WTC11 (cell line): ENCODE results near the gene CLN3. TPM values are rescaled to one million over a fixed set of nuclear protein-coding genes. Genes with fewer than 3 reads are reported as not detected.

Experiments used
- ATAC-seq: fragments of 200-7000 bp; cut with Tn5 transposase; 2 replicates; pipeline ENCODE4 v1.10.0; 2021; ENCODE audit warnings: mild to moderate bottlenecking, moderate library complexity
- CTCF ChIA-PET: fragments of 300-600 bp; sonication (Branson Sonifier 250); formaldehyde crosslinking; loops from one replicate; lab custom pipeline; 2021; ENCODE audit warnings: antibody characterized with exemption; lab: Charles Lee
- POLR2A ChIA-PET: fragments of 350-600 bp; sonication (Branson Sonifier 250); formaldehyde crosslinking; loops from one replicate; lab custom pipeline; 2021; ENCODE audit warnings: antibody characterized with exemption; lab: Charles Lee
- DNase-seq: peaks from one replicate; pipeline ENCODE4 v3.0.0; 2021; ENCODE audit warnings: low spot score
- H3K27ac Mint-ChIP-seq: 2 replicates; pipeline ENCODE4 v1.8.0; 2021; ENCODE audit warnings: mixed read lengths
- H3K27me3 Mint-ChIP-seq: 2 replicates; pipeline ENCODE4 v1.8.0; 2021; ENCODE audit warnings: low read depth, mild to moderate bottlenecking, moderate library complexity, mixed read lengths
- H3K36me3 Mint-ChIP-seq: 2 replicates; pipeline ENCODE4 v1.8.0; 2021; ENCODE audit warnings: mixed read lengths
- H3K4me1 Mint-ChIP-seq: 2 replicates; pipeline ENCODE4 v1.8.0; 2022; ENCODE audit warnings: mixed read lengths
- H3K4me3 Mint-ChIP-seq: 2 replicates; pipeline ENCODE4 v1.8.0; 2021; ENCODE audit warnings: mild to moderate bottlenecking, moderate library complexity, mixed read lengths
- H3K9me3 Mint-ChIP-seq: 2 replicates; pipeline ENCODE4 v1.8.0; 2021; ENCODE audit warnings: mixed read lengths
- CDX4 ChIP-seq: fragments of 250-450 bp; sonication (Bioruptor Pico); IDR thresholded peaks from 2 replicates; pipeline ENCODE4 v1.9.0; 2021; ENCODE audit warnings: moderate library complexity, mild to moderate bottlenecking, inconsistent platforms, borderline replicate concordance
- CREM ChIP-seq: sonication (generic); formaldehyde crosslinking; IDR thresholded peaks from 2 replicates; pipeline ENCODE4 v1.8.1; 2022; ENCODE audit warnings: mild to moderate bottlenecking, missing genetic modification reagents, moderate library complexity
- E2F1 ChIP-seq: sonication (generic); formaldehyde crosslinking; IDR thresholded peaks from 2 replicates; pipeline ENCODE4 v1.8.0; 2022; ENCODE audit warnings: mild to moderate bottlenecking, missing genetic modification reagents
- ELF4 ChIP-seq: sonication (generic); formaldehyde crosslinking; IDR thresholded peaks from 2 replicates; pipeline ENCODE4 v1.8.1; 2022; ENCODE audit warnings: low read depth, mild to moderate bottlenecking, moderate library complexity, missing genetic modification reagents
- ETV6 ChIP-seq: sonication (generic); formaldehyde crosslinking; IDR thresholded peaks from 2 replicates; pipeline ENCODE4 v1.8.1; 2022; ENCODE audit warnings: mild to moderate bottlenecking, missing genetic modification reagents
- GABPB1 ChIP-seq: sonication (generic); formaldehyde crosslinking; IDR thresholded peaks from 2 replicates; pipeline ENCODE4 v1.8.1; 2023; ENCODE audit warnings: mild to moderate bottlenecking, missing genetic modification reagents
- GRHL2 ChIP-seq: fragments of 250-450 bp; sonication (Bioruptor Pico); IDR thresholded peaks from 2 replicates; pipeline ENCODE4 v1.8.0; 2022; ENCODE audit warnings: mild to moderate bottlenecking, moderate library complexity; ENCODE audit not compliant: insufficient replicate concordance, severe bottlenecking
- JAZF1 ChIP-seq: fragments of 250-450 bp; sonication (Bioruptor Pico); IDR thresholded peaks from 2 replicates; pipeline ENCODE4 v1.9.0; 2021; ENCODE audit warnings: moderate library complexity, mild to moderate bottlenecking, inconsistent platforms
- JUN ChIP-seq: sonication (generic); formaldehyde crosslinking; IDR thresholded peaks from 2 replicates; pipeline ENCODE4 v1.8.0; 2023; ENCODE audit warnings: mild to moderate bottlenecking, missing genetic modification reagents
- KAT7 ChIP-seq: sonication (generic); formaldehyde crosslinking; IDR thresholded peaks from 2 replicates; pipeline ENCODE4 v1.8.1; 2023; ENCODE audit warnings: missing genetic modification reagents, mild to moderate bottlenecking, borderline replicate concordance
- MAX ChIP-seq: sonication (generic); formaldehyde crosslinking; IDR thresholded peaks from 2 replicates; pipeline ENCODE4 v1.8.0; 2022; ENCODE audit warnings: mild to moderate bottlenecking, missing genetic modification reagents
- PRDM15 ChIP-seq: sonication (generic); formaldehyde crosslinking; IDR thresholded peaks from 2 replicates; pipeline ENCODE4 v1.8.0; 2022; ENCODE audit warnings: missing genetic modification reagents
- RORB ChIP-seq: fragments of 250-450 bp; sonication (Bioruptor Pico); IDR thresholded peaks from 2 replicates; pipeline ENCODE4 v1.9.0; 2021; ENCODE audit warnings: mild to moderate bottlenecking
- SP1 ChIP-seq: sonication (generic); formaldehyde crosslinking; conservative IDR thresholded peaks from 2 replicates; pipeline ENCODE4 v1.8.1; 2022; ENCODE audit warnings: missing genetic modification reagents
- TCF7 ChIP-seq: sonication (generic); formaldehyde crosslinking; IDR thresholded peaks from 2 replicates; pipeline ENCODE4 v1.8.0; 2022; ENCODE audit warnings: mild to moderate bottlenecking, low read depth, missing genetic modification reagents, moderate library complexity
- TP53 ChIP-seq: sonication (generic); formaldehyde crosslinking; IDR thresholded peaks from 2 replicates; pipeline ENCODE4 v1.8.1; 2023; ENCODE audit warnings: mild to moderate bottlenecking, missing genetic modification reagents
- ZBTB21 ChIP-seq: sonication (generic); formaldehyde crosslinking; IDR thresholded peaks from 2 replicates; pipeline ENCODE4 v1.8.1; 2023; ENCODE audit warnings: mild to moderate bottlenecking, missing genetic modification reagents, borderline replicate concordance
- ZNF317 ChIP-seq: sonication (generic); formaldehyde crosslinking; IDR thresholded peaks from 2 replicates; pipeline ENCODE4 v1.8.1; 2023; ENCODE audit warnings: low read depth, mild to moderate bottlenecking, moderate library complexity, missing genetic modification reagents, borderline replicate concordance
- ZNF396 ChIP-seq: fragments of 250-450 bp; sonication (Bioruptor Pico); IDR thresholded peaks from 2 replicates; pipeline ENCODE4 v1.8.0; 2021; ENCODE audit warnings: mild to moderate bottlenecking, moderate library complexity, borderline replicate concordance
- total RNA-seq: library from RNA; stranded (reverse); gene quantifications from 3 replicates; pipeline ENCODE4 v1.2.3, GENCODE V29; 2021
- TF ChIP-seq, protein P1 (sequence below): sonication (generic); formaldehyde crosslinking; IDR thresholded peaks from 2 replicates; pipeline ENCODE4 v1.8.1; 2023; ENCODE audit warnings: mild to moderate bottlenecking, moderate library complexity, missing genetic modification reagents
- TF ChIP-seq, protein P2 (sequence below): sonication (generic); formaldehyde crosslinking; IDR thresholded peaks from 2 replicates; pipeline ENCODE4 v1.8.1; 2022; ENCODE audit warnings: mild to moderate bottlenecking, moderate library complexity, missing genetic modification reagents
- TF ChIP-seq, protein P3 (sequence below): sonication (generic); formaldehyde crosslinking; IDR thresholded peaks from 2 replicates; pipeline ENCODE4 v1.8.1; 2023; ENCODE audit warnings: mild to moderate bottlenecking, missing genetic modification reagents

The CLN3 gene
- total RNA-seq, 1 experiment from 2014 or later, result 23.9 TPM

GRCh38 chr16:28478506-28479180 is 13.2 kb downstream of the CLN3 start (continued):
- TF ChIP-seq GRHL2 (CRISPR knock-in tag) (no peak), KAT7 (CRISPR knock-in tag) (no peak)
- TF ChIP-seq, protein P1, sequence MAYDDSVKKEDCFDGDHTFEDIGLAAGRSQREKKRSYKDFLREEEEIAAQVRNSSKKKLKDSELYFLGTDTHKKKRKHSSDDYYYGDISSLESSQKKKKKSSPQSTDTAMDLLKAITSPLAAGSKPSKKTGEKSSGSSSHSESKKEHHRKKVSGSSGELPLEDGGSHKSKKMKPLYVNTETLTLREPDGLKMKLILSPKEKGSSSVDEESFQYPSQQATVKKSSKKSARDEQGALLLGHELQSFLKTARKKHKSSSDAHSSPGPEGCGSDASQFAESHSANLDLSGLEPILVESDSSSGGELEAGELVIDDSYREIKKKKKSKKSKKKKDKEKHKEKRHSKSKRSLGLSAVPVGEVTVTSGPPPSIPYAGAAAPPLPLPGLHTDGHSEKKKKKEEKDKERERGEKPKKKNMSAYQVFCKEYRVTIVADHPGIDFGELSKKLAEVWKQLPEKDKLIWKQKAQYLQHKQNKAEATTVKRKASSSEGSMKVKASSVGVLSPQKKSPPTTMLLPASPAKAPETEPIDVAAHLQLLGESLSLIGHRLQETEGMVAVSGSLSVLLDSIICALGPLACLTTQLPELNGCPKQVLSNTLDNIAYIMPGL (CRISPR knock-in tag), result no peak

- Mint-ChIP-seq H3K27ac (no peak overlapping the region), H3K27me3 (no peaks in the 10 kb centered on the region), H3K9me3 (no peaks in the 10 kb centered on the region), H3K4me3 (no peak overlapping the region), H3K36me3 (peaks cover 6% of the 10 kb centered on the region), H3K4me1 (no peaks in the 10 kb centered on the region)
- CTCF ChIA-PET, result no interaction called here
- POLR2A ChIA-PET, result no interaction called here
- ATAC-seq (no peak), DNase-seq (no peak)
- TF ChIP-seq TP53 (CRISPR knock-in tag) (no peak), JUN (CRISPR knock-in tag) (no peak), TCF7 (CRISPR knock-in tag) (no peak), E2F1 (CRISPR knock-in tag) (no peak), CREM (CRISPR knock-in tag) (no peak), ETV6 (CRISPR knock-in tag) (no peak), GABPB1 (no peak), JAZF1 (CRISPR knock-in tag) (no peak), ELF4 (CRISPR knock-in tag) (no peak), ZNF396 (no peak)
- TF ChIP-seq, protein P2, sequence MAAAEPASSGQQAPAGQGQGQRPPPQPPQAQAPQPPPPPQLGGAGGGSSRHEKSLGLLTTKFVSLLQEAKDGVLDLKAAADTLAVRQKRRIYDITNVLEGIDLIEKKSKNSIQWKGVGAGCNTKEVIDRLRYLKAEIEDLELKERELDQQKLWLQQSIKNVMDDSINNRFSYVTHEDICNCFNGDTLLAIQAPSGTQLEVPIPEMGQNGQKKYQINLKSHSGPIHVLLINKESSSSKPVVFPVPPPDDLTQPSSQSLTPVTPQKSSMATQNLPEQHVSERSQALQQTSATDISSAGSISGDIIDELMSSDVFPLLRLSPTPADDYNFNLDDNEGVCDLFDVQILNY, result no peak
- TF ChIP-seq, protein P3, sequence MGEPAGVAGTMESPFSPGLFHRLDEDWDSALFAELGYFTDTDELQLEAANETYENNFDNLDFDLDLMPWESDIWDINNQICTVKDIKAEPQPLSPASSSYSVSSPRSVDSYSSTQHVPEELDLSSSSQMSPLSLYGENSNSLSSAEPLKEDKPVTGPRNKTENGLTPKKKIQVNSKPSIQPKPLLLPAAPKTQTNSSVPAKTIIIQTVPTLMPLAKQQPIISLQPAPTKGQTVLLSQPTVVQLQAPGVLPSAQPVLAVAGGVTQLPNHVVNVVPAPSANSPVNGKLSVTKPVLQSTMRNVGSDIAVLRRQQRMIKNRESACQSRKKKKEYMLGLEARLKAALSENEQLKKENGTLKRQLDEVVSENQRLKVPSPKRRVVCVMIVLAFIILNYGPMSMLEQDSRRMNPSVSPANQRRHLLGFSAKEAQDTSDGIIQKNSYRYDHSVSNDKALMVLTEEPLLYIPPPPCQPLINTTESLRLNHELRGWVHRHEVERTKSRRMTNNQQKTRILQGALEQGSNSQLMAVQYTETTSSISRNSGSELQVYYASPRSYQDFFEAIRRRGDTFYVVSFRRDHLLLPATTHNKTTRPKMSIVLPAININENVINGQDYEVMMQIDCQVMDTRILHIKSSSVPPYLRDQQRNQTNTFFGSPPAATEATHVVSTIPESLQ (CRISPR knock-in tag), result no peak
Observed at GRCh38 chr16:28477311-28477920, 14.5 kb downstream of the CLN3 start.

GRCh38 chr16:28475221-28475620 is 16.7 kb downstream of the CLN3 start:
- H3K27me3 Mint-ChIP-seq, result no peaks in the 10 kb centered on the region
- POLR2A ChIA-PET, result no interaction called here
- H3K4me1 Mint-ChIP-seq, result no peaks in the 10 kb centered on the region
- CTCF ChIA-PET, result no interaction called here
- H3K36me3 Mint-ChIP-seq, result peaks cover 4% of the 10 kb centered on the region
- H3K4me3 Mint-ChIP-seq, result no peak overlapping the region
- no peak overlapping the region for H3K27ac Mint-ChIP-seq
- ATAC-seq (no peak), DNase-seq (no peak)
- no peaks in the 10 kb centered on the region for H3K9me3 Mint-ChIP-seq
- no peak for TF ChIP-seq RORB
- TF ChIP-seq PRDM15 (CRISPR knock-in tag), result no peak
- TF ChIP-seq, protein P2, result no peak
- no peak for TF ChIP-seq ZBTB21 (CRISPR knock-in tag)
- TF ChIP-seq SP1, result no peak
- TF ChIP-seq ZNF317 (CRISPR knock-in tag), result no peak
- no peak for TF ChIP-seq ETV6 (CRISPR knock-in tag)
- no peak for TF ChIP-seq MAX (CRISPR knock-in tag)
- TF ChIP-seq CDX4 (CRISPR knock-in tag), result no peak
